K562 (cell line): ENCODE measurements around the gene ATP5MC3. TPM values are rescaled to one million over a fixed set of nuclear protein-coding genes. Genes with fewer than 3 reads are reported as not detected.

Source experiments
- CREB5 ChIP-seq: fragments of 250-450 bp; sonication (Bioruptor Pico); IDR thresholded peaks from 2 replicates; pipeline ENCODE4 v1.5.0; 2020; ENCODE audit warnings: mild to moderate bottlenecking
- CTCF ChIP-seq, 3 experiments: IDR thresholded peaks in 2 of 3; conservative IDR thresholded peaks in 1 of 3; 2 replicates each; pipeline ENCODE4 v1.5.1; 2011 to 2012; ENCODE audit warnings: low read length in 3 of 3, mild to moderate bottlenecking in 3 of 3, control low read depth in 2 of 3, improper control_type of control experiment in 1 of 3, inconsistent platforms in 1 of 3, low read depth in 1 of 3, mixed read lengths in 1 of 3, moderate library complexity in 1 of 3; ENCODE audit not compliant: insufficient read depth in 2 of 3
- FUS ChIP-seq: fragments of 200-400 bp; formaldehyde crosslinking; optimal IDR thresholded peaks from 2 replicates; pipeline ENCODE3; 2017; ENCODE audit warnings: low read depth, low read length
- IFI16 ChIP-seq: fragments of 250-450 bp; sonication (Bioruptor Pico); IDR thresholded peaks from 2 replicates; pipeline ENCODE4 v2.1.2; 2022; ENCODE audit warnings: mild to moderate bottlenecking, inconsistent platforms
- MIER1 ChIP-seq: fragments of 450-650 bp; IDR thresholded peaks from 2 replicates; pipeline ENCODE4 v1.6.1; 2016; ENCODE audit warnings: antibody characterized with exemption, mild to moderate bottlenecking, low read depth
- PCBP1 ChIP-seq: fragments of 200-400 bp; formaldehyde crosslinking; IDR thresholded peaks from 2 replicates; pipeline ENCODE4 v1.6.1; 2018; ENCODE audit warnings: mild to moderate bottlenecking, low read depth, low read length; ENCODE audit not compliant: poor library complexity, severe bottlenecking
- PYGO2 ChIP-seq: fragments of 450-650 bp; IDR thresholded peaks from 2 replicates; pipeline ENCODE4 v1.6.1; 2016; ENCODE audit warnings: mild to moderate bottlenecking, missing genetic modification characterization, moderate library complexity, missing compliant biosample characterization
- RBBP5 ChIP-seq: fragments of 200-600 bp; sonication (generic); IDR thresholded peaks from 2 replicates; pipeline ENCODE4 v1.6.1; 2012; ENCODE audit warnings: borderline replicate concordance, mild to moderate bottlenecking, low read length, control low read depth, inconsistent platforms; ENCODE audit not compliant: insufficient read depth, poor library complexity, severe bottlenecking
- SRF ChIP-seq, 2 experiments: fragments of 250-450, 450-650 bp in 1 of 2; sonication (Bioruptor Pico) in 1 of 2; sonication (generic) in 1 of 2; formaldehyde crosslinking; IDR thresholded peaks; 2 replicates each; pipeline versions ENCODE4 v1.5.0 to v1.5.1; 2020 to 2022; ENCODE audit warnings: mild to moderate bottlenecking in 1 of 2, missing genetic modification reagents in 1 of 2
- TCF3 ChIP-seq: sonication (generic); formaldehyde crosslinking; IDR thresholded peaks from 2 replicates; pipeline ENCODE4 v1.4.0; 2020; ENCODE audit warnings: mild to moderate bottlenecking, missing genetic modification reagents
- ZC3H11A ChIP-seq: IDR thresholded peaks from 2 replicates; pipeline ENCODE4 v1.6.1; 2012; ENCODE audit warnings: low read depth, low read length, improper control_type of control experiment
- ZNF143 ChIP-seq: sonication (generic); formaldehyde crosslinking; IDR thresholded peaks from 2 replicates; pipeline ENCODE4 v1.9.0; 2022; ENCODE audit warnings: mild to moderate bottlenecking, missing genetic modification reagents
- polyA plus RNA-seq, 8 experiments: library from polyadenylated mRNA; depleted of rRNA in 4 of 8; stranded (reverse) in 5 of 8; unstranded in 3 of 8; fragments of >200 nt; fragmentation: Nextera tagmentation in 2 of 8; fragmentation: Illumina TruSeq in 1 of 8; extraction: Ambion mirVana in 2 of 8; extraction: Trizol in 1 of 8; gene quantifications; 2 replicates each; pipeline versions ENCODE4 v1.2.1 to v1.2.3, GENCODE V29; 2011 to 2014; ENCODE audit warnings: inconsistent platforms in 1 of 8, missing spikeins in 1 of 8
- total RNA-seq, 7 experiments: library from RNA; depleted of rRNA in 6 of 7; stranded (reverse); fragments of >200 nt in 6 of 7; fragmentation: Illumina TruSeq in 2 of 7; extraction: Trizol in 2 of 7; gene quantifications; 2 replicates each; pipeline versions ENCODE4 v1.2.1 to v1.2.3, GENCODE V29; 2011 to 2021; ENCODE audit warnings: low replicate concordance in 1 of 7
- TF ChIP-seq, protein P1 (sequence below): sonication (generic); formaldehyde crosslinking; IDR thresholded peaks from 2 replicates; pipeline ENCODE4 v1.8.1; 2023; ENCODE audit warnings: mild to moderate bottlenecking, missing genetic modification reagents, moderate library complexity
- TF ChIP-seq, protein P2 (sequence below), 2 experiments: fragments of 450-650 bp in 1 of 2; sonication (generic) in 1 of 2; formaldehyde crosslinking; conservative IDR thresholded peaks; 2 replicates each; pipeline versions ENCODE4 v1.4.0 to v1.8.1; 2020 to 2022; ENCODE audit warnings: mild to moderate bottlenecking in 1 of 2, missing genetic modification reagents in 1 of 2
- TF ChIP-seq, protein P3 (sequence below): sonication (generic); formaldehyde crosslinking; IDR thresholded peaks from 2 replicates; pipeline ENCODE4 v1.8.0; 2023; ENCODE audit warnings: mild to moderate bottlenecking, missing genetic modification reagents

The ATP5MC3 gene
- total and polyA plus RNA-seq, 9 of the 15 experiments (the other 6 are each of a cell fraction or from before 2014, with no cell fraction given): 423 to 2,565 (median 1,012) TPM

GRCh38 chr2:175131252-175131651 is 50.3 kb downstream of the ATP5MC3 start (continued):
- TF ChIP-seq, protein P1, sequence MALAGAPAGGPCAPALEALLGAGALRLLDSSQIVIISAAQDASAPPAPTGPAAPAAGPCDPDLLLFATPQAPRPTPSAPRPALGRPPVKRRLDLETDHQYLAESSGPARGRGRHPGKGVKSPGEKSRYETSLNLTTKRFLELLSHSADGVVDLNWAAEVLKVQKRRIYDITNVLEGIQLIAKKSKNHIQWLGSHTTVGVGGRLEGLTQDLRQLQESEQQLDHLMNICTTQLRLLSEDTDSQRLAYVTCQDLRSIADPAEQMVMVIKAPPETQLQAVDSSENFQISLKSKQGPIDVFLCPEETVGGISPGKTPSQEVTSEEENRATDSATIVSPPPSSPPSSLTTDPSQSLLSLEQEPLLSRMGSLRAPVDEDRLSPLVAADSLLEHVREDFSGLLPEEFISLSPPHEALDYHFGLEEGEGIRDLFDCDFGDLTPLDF: no peak
- TF ChIP-seq IFI16 (CRISPR knock-in tag) (no peak), RBBP5 (no peak), FUS (no peak), CREB5 (CRISPR knock-in tag) (no peak), CTCF (IDR thresholded peaks at IDR 0.05 in 2 of 3, conservative IDR thresholded peaks at IDR 0.05 in 1 of 3; ENCODE audit: insufficient read depth in 2 of 3, low read depth in 1 of 3, low read length in 3 of 3) (no peak), TCF3 (no peak), SRF (CRISPR knock-in tag; IDR thresholded peaks at IDR 0.05) (no peak), ZC3H11A (no peak), PYGO2 (no peak), MIER1 (no peak), PCBP1 (no peak), ZNF143 (CRISPR knock-in tag) (no peak)
- TF ChIP-seq, protein P2, sequence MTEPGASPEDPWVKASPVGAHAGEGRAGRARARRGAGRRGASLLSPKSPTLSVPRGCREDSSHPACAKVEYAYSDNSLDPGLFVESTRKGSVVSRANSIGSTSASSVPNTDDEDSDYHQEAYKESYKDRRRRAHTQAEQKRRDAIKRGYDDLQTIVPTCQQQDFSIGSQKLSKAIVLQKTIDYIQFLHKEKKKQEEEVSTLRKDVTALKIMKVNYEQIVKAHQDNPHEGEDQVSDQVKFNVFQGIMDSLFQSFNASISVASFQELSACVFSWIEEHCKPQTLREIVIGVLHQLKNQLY (CRISPR knock-in tag; conservative IDR thresholded peaks at IDR 0.05): no peak
- TF ChIP-seq, protein P3, sequence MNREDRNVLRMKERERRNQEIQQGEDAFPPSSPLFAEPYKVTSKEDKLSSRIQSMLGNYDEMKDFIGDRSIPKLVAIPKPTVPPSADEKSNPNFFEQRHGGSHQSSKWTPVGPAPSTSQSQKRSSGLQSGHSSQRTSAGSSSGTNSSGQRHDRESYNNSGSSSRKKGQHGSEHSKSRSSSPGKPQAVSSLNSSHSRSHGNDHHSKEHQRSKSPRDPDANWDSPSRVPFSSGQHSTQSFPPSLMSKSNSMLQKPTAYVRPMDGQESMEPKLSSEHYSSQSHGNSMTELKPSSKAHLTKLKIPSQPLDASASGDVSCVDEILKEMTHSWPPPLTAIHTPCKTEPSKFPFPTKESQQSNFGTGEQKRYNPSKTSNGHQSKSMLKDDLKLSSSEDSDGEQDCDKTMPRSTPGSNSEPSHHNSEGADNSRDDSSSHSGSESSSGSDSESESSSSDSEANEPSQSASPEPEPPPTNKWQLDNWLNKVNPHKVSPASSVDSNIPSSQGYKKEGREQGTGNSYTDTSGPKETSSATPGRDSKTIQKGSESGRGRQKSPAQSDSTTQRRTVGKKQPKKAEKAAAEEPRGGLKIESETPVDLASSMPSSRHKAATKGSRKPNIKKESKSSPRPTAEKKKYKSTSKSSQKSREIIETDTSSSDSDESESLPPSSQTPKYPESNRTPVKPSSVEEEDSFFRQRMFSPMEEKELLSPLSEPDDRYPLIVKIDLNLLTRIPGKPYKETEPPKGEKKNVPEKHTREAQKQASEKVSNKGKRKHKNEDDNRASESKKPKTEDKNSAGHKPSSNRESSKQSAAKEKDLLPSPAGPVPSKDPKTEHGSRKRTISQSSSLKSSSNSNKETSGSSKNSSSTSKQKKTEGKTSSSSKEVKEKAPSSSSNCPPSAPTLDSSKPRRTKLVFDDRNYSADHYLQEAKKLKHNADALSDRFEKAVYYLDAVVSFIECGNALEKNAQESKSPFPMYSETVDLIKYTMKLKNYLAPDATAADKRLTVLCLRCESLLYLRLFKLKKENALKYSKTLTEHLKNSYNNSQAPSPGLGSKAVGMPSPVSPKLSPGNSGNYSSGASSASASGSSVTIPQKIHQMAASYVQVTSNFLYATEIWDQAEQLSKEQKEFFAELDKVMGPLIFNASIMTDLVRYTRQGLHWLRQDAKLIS (CRISPR knock-in tag): no peak
